HG03103 (cell line): Measurements from ENCODE around the gene UTRN.
A peak's percentile ranks its signal among the peaks of the same experiment; 100 is the strongest.

Source experiments
- ATAC-seq: cut with Tn5 transposase; IDR thresholded peaks from one replicate; pipeline ENCODE4 v1.9.1; 2021; ENCODE audit warnings: low read depth; ENCODE audit not compliant: unreplicated experiment

The UTRN gene

DNA sequence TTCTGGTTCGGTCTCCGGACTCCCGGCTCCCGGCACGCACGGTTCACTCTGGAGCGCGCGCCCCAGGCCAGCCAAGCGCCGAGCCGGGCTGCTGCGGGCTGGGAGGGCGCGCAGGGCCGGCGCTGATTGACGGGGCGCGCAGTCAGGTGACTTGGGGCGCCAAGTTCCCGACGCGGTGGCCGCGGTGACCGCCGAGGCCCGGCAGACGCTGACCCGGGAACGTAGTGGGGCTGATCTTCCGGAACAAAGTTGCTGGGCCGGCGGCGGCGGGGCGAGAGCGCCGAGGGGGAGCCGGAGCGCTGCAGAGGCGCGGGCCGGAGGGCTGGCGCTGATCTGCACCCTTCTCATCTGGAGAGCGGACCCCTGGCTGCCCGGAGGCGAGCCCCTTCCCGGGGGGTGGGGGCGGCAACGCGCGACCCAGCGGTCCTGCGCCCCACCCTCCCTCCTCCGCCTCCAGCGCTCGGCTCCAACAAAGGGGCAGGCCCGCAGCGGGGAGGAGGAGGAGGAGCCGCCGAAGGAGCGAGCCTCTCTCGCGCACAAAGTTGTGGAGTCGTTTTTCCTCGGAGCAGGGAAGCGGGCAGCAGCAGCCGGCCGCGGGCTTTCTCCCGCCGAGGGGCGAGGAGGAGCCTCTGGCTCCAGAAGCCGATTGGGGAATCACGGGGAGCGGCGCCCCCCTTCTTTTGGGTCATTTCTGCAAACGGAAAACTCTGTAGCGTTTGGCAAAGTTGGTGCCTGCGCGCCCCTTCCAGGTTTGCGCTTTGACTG is at the start of gene UTRN:
UTRN (plus strand) TSS at position 553 of the 765 bp plus-strand sequence. CDS start 6,494 bp downstream, outside the sequence.
- ATAC-seq = peak; percentile 47

DNA sequence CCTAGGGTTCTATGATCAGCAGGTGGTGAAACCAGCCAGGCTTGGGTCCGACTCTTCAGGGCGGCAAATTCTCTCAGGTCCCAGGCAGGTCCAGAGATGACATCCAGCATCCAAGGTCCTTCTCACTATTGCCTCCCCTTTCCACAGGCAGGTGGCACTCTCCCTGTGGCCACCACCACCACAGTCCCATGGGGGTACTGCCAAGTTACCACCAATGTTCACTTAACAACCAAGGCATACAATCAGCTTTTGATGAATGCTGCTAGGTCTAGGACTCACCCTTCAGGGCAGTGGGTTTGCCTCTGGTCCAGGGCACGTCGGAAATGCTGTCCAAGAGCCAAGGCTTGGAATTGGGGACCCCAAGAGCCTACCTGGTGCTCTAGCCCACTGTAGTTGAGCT is 40.4 kb upstream of the UTRN start:
- no peak for ATAC-seq

DNA sequence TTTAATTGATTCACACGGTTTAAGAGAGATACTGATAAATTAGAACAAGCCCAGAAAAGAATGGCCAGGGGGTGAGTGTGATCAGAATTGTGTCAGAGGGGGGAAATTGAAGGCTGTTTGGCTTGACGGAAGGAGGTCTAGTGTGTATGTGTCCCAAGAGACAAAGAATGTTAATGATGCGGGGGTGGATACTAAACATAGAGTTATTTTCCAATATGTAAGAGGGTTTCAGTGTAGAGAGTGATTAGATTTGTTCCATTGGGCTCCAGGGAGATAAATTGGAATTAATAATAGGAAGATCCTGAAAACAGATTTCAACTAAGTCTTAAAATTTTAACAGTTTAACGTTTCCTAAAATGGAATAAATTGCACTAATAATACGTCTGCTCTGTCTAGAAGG is 38.1 kb upstream of the UTRN start:
- ATAC-seq = no peak

DNA sequence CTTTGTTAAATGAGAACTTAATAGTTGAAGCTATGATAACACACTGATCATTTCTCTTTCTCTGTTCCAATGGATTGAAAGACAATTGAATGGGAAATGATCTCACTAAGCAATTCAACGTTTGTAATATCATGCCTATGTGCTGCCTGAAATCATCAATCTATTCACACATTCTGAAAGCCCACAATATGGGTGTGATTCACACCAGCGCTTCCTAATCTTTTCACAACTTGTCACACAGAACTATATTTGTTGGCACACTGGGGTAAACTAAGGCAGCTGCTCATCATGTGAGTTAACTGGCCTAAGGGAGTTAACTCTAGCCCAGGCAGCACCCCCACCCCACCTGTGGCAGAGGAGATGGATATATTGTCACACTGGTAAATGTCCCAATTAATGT is 37.1 kb upstream of the UTRN start:
- ATAC-seq = no peak

DNA sequence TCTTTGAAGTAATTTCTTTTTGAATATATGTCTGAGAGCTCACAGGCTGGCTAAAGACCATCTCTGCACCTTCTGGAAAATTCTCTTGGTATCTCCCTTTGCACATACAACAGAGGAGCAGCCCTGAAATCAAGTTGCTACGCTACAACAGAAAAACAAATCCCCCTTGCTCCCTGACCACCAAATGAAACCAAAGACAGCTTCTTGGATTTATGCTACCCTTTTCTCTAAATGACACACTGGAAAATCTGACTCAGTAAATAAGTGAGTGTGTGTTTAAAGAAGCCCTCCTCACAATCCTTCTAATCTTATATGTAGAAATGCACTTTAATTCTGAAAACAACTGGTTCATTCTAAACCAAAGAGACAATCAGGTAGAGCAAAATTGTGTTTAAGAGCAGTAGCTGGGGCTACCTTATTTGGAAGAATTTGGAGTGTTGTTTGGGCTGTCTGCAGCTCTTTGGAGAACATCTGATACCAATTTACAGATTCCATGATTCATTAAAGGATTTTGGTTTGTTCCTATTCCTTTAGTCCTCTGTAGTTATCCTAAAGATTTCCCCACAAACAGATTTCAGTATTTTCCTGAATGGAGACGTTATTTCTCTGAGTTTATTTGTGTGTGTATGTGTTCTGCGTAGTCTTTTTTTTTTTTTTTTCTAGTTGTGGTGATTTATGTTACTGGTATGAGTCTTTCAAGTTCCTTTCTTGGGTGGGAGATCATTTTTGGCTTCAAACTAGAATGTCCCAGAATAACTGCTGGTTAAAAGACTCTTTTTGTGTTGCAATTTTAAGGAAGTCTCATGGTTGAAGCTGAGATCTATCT is 36.4 kb upstream of the UTRN start:
- ATAC-seq = no peak

DNA sequence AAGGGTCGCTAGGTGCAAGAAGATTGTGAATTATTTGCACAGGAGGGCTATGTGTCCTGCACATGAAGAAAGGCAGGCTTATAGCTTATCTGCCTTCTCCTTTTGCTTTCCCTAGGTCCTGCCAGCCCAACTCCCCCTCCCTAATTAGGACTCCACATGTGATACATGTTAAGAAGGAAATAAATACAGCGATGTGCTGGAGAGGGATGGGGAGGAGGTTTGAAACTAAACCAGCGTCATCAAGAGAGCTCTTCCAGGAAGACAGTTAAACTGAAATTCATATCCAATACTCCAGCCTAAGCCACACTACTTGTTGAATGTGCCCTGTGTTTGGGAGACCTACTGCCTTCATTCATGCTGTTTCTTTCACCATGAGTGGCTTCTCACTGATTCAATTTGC is 34.9 kb upstream of the UTRN start:
- no peak for ATAC-seq

DNA sequence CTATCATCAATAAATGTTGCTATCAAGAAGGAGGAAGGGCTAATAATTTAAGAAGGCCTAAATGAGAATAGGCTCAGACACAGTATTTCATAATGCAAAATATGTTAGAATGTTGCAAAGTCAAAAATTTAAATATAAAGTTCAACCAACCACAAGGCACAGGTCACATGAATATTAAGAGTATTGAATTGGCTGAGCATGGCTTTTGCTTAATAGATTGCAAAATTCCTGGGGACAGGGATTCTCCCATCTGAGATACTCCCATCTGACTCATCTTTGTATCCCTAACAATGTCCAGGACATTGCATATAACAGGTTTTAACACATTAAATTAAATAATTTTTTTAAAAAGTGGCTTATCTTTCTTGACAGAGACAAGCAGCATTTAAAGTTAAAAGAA is 32.9 kb upstream of the UTRN start:
- no peak for ATAC-seq

DNA sequence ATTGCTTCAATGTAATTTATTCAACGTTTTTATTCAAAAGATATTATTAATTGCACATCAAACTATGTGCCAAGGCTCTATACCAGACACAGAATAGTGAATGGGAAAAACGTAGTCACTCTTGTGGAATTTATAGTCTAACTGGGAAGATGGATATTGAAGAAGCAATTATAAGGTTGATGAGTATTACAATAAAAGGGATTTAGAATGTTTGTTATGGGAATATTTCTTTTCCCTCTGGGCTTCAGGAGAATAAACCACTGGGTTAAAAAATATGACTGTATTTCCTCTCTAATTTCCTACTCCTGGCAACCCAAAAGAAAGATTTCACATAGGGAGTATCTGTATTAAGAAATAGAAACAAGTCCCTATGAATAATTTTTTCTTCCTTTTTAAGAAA is 25.1 kb upstream of the UTRN start:
- ATAC-seq = no peak

DNA sequence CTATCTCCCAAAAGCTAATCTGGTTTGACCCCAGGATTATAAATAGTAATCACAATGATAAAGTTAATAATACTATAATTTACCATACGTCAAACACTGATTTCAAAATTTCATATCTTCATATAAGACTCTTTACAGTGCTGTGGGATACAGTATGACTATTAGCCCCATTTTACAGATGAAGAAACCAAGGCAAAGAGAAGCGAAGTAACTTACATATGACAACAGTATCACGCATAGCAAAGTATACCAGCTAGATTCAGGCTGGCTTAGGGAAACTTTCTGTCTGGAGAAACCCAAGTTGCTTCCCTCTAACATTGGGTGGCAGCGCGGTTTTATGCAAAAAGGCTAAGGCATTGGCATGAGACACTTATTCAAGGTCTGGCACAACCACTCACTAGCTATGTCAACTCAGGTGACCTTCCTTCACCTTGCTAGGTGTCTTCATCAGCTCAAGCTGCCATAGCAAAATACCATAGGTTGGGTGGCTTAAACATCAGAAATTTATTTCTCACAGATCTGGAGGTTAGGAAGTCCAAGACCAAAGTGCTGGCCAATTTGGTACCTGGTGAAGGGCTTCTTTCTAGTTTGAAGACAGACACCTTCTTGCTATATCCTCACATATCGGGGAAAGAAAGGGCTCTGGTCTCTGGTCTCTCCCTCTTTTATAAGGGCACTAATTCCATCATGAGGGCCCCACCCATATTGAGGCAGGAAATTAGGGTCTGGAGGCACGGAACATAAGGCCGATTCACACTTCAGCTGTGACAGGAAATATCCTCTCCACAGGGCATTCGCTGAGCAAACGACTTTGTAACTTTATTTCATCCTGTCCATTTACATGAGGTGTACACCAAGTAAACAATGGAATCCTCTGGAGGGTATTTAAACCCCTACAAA is 22.4 kb upstream of the UTRN start:
- no peak for ATAC-seq

DNA sequence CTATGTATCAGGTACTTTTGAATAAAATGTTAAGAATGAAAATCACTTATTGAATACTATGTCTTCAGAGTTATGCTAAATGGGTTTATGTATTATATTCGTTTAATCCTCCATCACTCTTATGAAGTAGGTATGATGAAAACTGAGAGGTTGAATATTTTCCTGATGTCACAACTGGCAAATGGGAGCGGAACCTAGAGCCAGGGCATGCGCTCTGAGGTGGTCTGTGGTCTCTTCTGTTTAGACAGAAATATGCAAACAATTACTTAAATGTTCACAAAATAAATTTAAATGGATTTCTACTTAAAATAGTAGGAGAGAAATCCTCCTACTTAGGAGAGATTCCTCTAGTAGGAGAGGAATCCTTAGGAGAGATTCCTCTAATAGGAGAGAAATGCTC is 21.3 kb upstream of the UTRN start:
- ATAC-seq = no peak

DNA sequence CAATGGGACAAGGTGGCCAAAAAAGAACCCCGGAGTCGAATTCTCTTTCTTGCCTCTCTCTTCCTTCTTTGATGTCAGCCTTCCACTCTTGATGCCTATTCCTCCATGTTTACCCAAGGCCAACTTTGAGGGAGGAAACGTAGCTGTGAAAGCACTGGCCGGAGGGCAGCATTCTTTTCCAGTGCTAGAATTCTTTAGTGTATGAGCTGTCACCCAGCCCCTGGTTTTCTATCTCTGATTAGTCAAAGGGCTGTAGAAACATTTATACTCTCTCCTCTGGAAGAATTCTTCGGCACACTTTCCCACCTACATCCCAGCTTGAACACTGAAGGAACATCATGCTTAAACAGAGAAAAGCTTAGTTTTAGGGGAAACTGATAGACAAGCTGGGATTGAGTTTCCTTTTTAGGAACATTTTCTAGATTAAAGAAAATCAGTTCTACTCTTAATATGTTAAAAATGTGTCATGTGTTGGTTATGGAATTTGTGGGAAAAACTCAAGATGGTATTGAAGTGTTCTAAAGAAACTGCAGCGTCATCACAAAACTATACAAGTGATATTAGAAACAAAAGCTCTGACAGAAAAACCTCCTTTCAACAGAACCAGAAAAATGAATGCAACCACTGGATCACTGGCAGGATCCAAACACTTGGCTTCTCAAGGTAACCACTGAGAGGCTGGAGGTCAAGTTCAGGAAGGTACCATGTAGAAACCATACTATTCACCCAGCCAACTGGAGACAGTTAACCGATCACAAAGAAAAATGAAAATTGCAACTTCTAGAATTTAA is 20.7 kb upstream of the UTRN start:
- no peak for ATAC-seq

DNA sequence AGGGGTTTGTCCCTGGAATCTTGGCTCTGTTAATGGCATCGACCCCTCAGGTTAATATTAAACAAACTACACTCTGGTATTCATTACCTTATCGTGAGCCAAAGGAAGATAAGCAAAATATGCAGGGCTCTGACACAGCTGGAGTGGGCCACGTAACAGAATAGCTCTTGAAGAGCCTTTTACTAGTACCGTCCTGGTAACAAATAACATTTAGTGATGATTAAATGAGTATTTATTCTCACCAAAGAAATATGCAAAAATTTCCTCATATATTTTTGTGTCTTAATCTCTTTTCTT is 20.1 kb upstream of the UTRN start:
- ATAC-seq = no peak

DNA sequence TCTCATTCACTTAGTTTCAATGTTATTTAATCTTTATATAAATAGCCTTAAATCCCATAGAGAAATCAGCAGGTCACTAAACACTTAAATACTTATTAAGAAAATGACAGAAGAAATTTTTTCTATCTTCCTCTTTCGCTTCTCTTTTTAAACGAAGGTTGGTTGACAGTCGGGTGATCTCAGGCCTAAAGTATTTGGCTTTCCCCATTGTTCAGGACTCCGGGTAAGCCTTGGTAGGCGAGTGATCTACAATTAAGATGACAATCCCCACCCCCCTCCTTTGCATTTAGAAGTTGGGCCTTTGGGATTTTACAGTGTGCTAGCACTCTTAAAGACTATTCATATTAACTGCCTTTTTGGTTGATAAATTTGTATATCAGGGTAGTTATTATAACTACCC is 19.7 kb upstream of the UTRN start:
- ATAC-seq = peak; percentile 88

DNA sequence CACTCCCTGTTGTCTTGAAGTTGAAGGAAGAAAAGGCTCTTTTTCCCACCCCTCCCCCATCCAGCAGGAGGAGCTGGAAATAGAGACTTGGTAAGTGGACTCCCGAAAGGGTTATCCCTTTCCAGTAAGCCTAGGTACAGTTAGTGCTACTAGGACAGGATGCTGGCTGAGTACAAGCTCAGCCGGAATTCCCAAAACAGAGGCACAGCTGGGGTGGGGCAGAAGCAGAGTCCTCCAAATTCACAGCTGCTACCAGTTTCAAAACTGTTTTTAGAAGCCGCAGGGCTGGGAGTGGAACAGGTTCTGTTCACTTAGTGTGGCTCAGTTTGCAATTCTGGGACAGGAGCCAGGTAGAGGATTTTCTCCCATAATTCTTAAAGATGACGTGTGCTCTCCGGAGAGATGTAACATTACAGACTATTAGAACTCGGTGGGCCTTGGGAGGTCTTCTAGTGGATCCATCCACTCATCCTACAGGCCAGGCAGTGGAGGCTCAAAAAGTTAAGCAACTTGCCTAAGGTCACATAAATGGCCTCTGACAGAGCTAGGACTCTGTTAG is 19.0 kb upstream of the UTRN start:
- ATAC-seq = no peak

DNA sequence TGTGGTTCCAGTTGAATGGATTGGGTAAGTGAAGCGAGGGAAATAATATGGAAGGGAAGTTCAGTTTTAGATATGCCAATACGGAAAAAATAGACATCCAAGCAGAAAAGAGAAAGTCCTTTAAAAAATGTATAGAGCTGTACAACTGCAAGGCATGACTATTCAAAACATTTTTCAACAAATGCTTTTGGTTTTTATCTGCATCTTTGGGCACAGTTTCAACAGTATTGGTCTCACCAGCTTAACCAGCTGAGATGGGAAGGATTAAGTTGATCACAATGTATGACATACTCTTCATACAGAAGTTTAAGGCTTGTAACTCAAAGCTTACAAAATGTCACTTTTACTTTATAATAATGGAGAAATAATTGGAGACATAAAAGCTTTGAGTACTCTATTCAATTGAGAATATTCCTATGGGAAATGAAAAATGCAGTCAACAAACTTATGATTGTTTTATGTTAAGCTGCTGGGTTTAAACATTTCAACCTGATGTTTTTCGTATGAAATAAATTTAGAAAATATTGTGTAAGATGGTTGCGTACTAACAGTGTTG is 16.3 kb upstream of the UTRN start:
- no peak for ATAC-seq

DNA sequence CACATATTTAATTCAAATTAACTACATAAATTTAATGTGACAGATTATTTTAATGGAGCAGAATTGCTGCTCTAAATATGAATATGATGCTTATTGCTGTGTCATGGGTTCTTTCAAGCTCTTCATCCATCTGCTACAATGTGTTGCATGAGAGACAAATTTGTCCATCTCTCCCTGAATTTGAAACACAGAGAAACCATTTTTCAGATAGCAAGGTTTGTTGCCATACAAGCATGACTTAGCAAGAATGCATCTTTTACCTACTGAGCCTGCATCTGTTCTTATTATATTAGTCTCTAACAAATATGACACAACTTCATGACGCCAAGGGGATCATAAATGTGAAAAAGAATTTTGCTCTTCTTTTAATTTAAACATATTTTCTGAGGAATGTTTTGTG is 8.0 kb upstream of the UTRN start:
- ATAC-seq = no peak

DNA sequence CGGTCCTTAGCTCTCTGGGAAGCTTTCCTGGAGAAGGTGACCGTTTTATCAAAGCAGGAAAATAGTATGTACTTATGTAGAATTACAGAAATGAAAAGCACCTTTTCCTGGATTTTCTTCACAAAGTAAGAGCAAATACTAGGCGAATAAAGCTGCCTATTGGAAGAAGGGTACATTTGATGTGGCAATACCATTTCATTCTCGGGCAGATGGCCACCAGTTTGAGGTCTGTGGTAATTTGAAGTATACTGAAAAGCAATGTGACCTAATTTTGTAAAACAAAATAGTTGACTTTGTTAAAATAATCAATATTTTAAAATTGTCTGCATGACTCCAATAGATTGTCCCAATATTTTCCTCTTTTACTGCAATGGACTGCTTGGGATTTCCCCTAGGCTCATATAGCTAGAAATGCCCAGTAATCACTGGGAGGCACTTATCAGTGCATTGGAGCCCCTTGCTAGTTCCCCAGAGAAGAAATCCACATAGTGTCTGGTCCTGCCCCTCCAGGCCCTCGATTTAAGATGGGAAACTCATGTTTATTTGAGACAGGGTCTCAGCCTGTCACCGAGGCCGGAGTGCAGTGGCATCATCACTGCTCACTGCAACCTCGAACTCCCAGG is 7.4 kb upstream of the UTRN start:
- ATAC-seq = no peak

DNA sequence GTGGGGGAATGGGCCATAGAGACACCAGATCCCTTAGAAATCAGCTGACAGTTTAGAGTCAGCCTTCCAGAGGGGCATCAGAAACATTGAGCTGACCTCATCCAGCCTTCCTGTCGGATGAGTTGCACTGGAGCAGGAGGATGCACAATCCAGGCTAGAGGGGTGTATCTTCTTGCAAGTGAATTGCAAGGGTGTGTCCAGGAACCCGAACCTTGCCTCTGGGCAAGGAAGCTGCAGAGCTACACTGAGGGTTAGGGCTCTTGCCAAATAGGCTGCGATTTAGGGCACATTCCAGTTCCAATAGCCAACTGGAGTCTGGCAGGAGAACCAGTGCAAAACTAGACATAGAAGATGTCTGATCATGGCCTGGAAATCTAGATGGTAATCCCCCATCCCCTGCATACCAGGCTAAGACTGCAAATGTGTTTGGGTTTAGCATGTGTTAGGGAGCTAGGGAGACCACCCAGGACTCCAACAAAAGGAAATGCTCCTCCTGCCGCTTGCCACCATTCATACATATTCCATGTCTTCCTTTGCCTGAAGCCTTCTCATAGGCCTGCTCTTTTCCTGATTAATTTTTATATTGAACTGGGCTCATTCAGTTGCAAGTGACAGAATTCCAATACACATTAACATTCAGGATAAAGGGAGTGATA is 6.3 kb upstream of the UTRN start:
- no peak for ATAC-seq
